Right forelimb (tissue), 1 donor: ENCODE results near the gene KRABD2.
"Not testable (repeated sequence)": the region's sequence is repeated elsewhere in the genome, so short reads cannot be mapped to it uniquely, and the experiment has no call there.

Source experiments
- DNase-seq: peaks from one replicate; pipeline ENCODE4 v3.0.0-alpha.2; 2018

KRABD2 gene

GRCh38 chr17:8392674-8393469 is 16.4 kb upstream of the KRABD2 start:
- DNase-seq, result no peak

DNA sequence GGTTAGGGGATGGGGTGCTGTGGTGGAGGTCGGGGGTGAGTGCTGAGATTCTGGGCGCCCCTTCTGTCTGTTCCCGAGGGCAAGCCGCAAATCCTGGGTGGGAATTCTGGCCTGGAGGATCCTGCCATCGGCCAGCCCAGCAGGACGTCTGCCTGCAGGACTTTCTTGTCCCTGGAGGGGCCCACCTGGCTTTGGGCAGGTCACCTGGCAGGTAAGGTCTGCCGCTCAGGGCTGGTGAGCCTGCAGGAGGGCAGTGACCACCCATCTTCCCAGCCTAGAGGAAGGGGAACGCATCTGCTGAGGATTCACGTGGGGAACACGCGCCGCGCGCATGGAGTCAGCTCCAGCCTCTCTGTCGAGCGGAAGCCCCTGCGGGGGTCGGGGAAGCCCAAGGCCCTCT is 15.8 kb upstream of the KRABD2 start:
- no peak for DNase-seq

DNA sequence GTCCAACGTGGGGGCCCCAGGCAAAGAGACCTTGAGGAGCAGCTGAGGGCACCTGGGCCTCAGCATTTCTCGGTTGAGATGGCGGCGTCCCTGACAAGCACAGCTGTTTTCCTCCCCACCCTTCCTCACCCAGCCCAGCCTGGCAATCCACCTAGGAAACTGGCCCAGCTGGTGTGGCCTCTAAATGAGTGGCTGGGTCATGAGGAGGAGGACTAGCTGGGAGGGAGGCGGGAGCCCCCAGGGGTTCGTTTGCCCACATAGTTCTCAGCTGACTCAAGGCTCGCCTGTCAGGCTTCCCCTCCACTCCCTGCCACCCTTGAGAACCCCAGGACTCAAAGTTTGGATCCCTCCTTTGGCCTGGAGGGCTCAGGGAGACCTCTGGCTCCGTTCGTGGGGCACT is 15.2 kb upstream of the KRABD2 start:
- no peak for DNase-seq

DNA sequence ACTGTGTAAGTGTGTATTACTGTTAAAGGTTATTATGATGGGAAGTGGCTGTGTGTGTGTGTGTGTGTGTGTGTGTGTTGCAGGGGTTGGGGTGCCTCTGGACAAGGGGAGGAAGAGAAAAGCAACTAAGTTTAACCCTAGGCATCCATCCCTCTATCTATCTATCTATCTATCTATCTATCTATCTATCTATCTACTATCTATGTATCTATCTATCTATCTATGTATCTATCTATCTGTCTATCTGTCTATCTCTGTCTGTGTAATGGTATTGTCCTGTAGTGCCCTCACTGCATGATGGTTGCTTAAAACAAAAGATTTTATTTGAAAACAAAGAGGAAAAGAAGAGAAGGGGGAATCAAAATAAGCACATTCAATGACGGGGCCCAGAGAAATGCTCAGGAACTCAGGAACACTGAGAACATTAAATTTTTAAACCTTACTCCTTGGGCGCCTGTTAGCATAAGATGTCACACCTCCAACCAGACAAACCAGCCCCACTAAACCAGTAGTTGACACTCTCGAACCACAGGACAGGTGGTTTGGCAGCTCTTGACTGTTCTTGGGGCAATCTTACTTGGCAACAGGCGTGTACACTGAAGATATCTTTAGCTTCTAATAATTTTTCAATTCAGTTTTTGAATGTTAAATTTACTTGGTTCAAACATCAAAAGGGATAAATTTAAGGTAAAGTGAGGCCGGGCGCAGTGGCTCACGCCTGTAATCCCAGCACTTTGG is 11.6 kb upstream of the KRABD2 start:
- DNase-seq, result no peak

DNA sequence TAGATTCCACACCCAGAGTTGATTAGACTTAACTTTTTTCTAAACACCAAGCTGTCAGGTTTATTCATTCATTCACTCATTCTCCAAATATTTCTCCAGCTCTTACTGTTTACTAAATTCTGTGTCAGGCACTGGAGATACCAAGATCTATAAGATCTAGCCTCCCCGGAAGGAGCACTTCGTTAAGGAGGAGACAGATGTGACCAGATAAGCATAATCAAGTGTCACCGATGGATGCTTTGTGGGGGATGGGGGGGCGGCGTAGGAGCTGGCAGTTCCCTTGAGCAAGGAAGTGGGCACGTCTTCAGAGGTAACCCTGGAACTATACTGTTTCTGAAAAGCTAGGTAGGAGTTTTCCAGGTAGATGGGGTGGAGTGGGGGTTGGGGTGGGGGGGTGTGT is 10.3 kb upstream of the KRABD2 start:
- DNase-seq, result no peak

- DNase-seq, result no peak
Observed at GRCh38 chr17:8384801-8385378, 8.4 kb upstream of the KRABD2 start.

GRCh38 chr17:8383143-8383822 is 6.8 kb upstream of the KRABD2 start, which contains the start of gene RPL26:
Gene RPL26, minus strand, starts transcription at chr17:8383193. Its CDS starts 883 bp downstream, at chr17:8382310.
- peak; percentile 97 for DNase-seq

DNA sequence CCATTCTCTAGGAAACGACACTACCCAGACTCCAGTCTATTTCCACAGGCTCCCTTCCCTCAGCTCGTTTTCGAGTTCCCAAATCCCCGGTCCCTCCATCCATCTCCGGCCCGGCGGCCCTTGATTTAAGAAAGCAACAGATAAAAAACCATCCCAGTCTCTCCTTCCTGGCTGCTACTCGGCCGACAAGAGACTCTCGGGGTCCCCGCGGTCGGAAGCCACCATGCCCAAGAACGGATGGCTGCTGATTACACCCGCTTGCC is 6.3 kb upstream of the KRABD2 start:
- DNase-seq, result no peak

- no peak for DNase-seq
Observed at GRCh38 chr17:8382052-8382879, 5.8 kb upstream of the KRABD2 start.

DNA sequence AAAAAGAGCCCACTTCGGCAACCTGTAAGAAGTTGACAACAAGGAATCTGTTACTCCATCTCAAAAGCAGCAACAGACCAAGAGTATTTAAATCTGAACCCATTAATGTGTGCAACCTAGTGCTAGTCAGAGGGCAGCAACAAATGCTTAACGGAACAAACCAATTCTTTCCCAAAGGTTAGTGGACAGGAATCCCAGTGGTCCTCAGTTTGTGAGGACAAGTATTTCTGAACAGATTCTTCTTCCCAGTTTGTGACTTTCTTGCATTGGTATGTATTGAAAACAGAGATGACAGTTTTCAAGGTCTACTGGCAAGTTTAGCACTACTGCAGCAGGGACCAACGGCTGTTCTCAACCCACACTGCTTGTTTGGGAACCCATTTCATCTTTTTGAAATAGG is 3.5 kb upstream of the KRABD2 start:
- no peak for DNase-seq

DNA sequence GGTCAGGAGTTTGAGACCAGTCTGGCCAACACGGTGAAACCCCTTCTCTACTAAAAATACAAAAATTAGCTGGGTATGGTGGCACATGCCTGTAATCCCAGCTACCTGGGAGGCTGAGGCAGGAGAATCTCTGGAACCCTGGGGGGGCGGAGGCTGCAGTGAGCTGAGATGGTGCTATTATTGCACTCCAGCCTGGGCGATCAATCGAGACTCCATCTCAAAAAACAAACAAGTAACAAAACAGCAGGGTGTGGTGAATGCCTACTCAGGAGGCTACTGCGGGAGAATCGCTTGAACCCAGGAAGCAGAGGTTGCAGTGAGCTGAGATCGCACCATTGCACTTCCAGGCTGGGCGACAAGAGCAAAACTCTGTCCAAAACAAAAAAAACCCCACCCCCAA is 1.6 kb upstream of the KRABD2 start:
- not testable (repeated sequence) for DNase-seq

DNA sequence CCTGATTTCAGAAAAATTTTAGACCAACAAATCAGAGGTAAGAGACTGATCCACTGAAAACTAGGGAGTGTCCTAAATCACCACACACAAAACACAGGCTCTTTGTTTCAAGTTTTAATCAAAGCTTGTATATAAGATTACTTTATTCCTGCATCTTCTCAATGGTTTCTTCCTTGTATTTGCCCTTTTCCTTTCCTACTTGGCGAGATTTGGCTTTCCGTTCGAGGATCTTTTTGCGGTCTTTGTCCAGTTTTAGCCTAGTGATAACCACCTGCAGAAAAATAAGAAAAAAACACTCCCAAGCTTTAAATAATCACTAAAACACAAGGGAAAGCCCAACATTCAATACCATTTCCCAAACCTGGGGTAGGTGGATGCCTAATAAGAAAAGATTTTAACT is 918 bp upstream of the KRABD2 start:
- no peak for DNase-seq

DNA sequence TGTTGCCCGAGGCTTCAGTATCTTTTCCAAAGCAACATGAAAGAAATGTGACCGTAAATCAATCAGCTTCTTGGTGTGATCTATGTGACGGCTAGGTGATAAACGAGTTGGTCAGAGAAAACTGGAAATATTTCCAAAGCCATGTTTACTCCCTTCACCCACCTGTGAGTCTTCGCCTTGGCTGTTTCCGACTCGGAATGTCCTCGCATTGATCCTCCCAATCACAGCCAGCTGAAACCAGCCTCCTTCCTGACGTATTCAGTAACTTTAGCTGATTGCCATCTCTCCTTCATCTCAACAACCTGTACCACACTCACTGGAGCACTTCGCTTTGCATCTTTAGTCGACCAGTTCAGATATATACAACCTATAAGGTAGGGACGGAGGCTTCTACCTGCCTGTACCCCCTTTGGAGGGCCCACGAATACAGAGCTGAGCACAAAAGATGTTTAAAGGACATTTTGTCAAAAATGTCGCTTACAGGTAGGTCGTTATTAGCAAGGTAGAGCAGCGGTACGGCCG is 705 bp downstream of the KRABD2 start:
- peak; percentile 54 for DNase-seq

DNA sequence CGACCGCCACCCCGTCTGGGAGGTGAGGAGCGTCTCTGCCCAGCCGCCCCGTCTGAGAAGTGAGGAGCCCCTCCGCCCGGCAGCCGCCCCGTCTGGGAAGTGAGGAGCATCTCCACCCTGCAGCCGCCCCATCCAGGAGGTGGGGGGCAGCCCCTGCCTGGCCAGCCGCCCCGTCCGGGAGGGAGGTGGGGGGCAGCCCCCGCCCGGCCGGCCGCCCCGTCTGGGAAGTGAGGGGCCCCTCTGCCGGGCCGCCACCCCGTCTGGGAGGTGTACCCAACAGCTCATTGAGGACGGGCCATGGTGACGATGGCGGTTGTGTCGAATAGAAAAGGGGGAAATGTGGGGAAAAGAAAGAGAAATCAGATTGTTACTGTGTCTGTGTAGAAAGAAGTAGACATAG is 2.6 kb downstream of the KRABD2 start:
- not testable (repeated sequence) for DNase-seq

DNA sequence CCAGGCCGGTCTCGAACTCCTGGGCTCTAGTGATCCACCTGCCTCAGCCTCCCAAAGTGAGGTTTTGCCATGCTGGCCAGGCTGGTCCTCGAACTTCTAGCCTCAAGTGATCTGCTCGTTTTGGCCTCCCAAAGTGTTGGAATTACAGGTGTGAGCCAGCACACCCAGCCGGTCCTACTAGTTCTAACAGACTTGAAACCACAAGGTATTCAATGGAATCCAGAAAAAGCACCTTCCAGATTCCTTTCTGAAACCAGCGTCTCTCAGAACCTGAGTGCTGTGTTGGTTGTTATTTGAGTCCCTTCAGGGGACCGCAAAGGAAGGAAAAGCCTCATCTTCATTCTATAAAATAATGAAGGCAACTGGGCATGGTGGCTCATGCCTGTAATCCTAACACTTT is 4.1 kb downstream of the KRABD2 start:
- DNase-seq, result no peak

GRCh38 chr17:8371786-8372185 is 4.7 kb downstream of the KRABD2 start:
- DNase-seq, result no peak

GRCh38 chr17:8369944-8370343 is 6.6 kb downstream of the KRABD2 start:
- DNase-seq, result no peak

DNA sequence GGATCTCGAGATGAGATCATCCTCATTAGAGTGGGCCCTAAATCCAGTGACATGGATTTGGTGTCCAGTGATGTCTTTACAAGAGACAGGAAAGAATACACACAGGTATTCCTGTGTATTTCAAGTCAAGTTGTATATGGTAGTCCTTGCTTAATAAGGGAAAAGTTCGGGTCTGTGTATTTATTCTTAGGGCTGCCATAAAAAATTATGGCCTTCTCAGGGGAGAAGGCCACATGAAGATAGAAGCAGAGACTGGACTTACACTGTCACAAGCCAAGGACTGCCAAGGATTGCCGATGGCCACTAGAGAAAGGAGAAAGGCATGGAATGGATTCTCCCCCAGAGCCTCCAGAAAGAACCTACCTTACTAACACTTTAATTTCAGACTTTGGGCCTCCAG is 8.3 kb downstream of the KRABD2 start:
- DNase-seq, result no peak

GRCh38 chr17:8366231-8366630 is 10.3 kb downstream of the KRABD2 start:
- no peak for DNase-seq

GRCh38 chr17:8365143-8365542 is 11.4 kb downstream of the KRABD2 start:
- no peak for DNase-seq

GRCh38 chr17:8362651-8363332 is 13.7 kb downstream of the KRABD2 start:
- DNase-seq, result no peak

DNA sequence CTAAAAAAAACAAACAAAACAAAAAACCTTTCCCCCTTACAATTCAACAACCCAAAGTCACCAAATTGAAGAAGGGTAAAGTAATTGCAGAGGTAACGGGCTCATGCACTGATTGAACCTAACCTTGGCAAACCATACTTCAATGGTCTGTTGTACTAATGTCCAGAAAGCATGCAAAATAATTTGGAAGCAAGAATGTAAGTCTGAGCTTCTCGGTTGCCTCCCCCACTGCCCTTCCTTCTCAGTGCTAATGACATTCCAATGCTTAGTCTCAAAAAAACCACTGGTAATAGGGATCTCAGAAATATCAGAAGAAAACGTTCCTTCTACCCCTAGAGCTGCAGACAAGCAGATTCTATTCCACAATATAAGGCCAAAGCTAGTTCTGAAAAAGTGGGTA is 15.8 kb downstream of the KRABD2 start:
- DNase-seq, result no peak
